ENCODE measurements around the gene GSK3A. TPM values are rescaled to one million over a fixed set of nuclear protein-coding genes. Genes with fewer than 3 reads are reported as not detected.

The GSK3A gene
- total and polyA plus RNA-seq, 9 of the 15 experiments (the other 6 are each of a cell fraction or from before 2014, with no cell fraction given) = 0.62 to 90.7 (median 33.3) TPM

DNA sequence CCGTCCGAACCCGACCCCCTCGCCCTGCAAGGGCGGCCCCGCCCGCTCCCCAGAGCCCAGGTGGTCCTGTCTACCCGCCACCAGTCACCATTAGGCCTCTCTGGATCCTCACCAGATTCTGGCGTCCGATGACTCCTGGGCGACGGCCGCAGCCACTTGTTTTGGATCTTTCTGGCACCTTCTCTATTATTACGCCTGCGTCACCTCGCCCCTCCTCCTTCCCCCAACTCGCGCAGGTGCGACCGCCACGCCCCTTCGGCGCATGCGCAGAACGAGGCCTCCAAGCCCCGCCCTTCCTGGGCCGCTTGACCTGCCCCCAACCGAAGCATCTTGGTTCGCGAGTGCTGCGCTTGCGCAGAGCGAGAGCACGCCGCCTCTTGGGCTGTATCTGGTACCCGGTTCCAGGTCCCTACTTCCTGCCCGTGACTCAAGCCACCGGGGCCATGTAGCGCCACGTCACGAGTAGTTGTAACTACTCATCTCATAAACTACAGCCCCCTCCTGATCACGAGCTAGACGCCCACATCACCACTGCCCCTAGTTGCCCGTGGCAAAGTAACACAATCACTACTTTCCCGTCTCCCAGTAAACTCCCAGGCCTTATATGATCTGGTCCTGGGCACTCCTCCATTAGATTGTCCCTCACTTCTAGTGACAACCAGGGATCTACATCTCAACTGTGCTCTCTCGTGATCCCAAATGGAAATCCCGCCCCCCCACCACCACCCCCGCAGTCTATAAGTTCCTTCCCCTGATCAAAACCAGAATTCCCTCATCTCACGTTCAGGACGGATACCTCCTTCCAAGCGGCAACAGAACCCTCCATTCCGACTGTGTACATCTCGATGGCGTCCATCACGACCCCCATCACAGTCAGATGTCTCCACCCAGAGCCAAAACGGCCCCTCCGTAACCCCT, 24.6 kb downstream of the GSK3A start, which contains the start of gene DEDD2 (continued):
- TF ChIP-seq, protein P1, sequence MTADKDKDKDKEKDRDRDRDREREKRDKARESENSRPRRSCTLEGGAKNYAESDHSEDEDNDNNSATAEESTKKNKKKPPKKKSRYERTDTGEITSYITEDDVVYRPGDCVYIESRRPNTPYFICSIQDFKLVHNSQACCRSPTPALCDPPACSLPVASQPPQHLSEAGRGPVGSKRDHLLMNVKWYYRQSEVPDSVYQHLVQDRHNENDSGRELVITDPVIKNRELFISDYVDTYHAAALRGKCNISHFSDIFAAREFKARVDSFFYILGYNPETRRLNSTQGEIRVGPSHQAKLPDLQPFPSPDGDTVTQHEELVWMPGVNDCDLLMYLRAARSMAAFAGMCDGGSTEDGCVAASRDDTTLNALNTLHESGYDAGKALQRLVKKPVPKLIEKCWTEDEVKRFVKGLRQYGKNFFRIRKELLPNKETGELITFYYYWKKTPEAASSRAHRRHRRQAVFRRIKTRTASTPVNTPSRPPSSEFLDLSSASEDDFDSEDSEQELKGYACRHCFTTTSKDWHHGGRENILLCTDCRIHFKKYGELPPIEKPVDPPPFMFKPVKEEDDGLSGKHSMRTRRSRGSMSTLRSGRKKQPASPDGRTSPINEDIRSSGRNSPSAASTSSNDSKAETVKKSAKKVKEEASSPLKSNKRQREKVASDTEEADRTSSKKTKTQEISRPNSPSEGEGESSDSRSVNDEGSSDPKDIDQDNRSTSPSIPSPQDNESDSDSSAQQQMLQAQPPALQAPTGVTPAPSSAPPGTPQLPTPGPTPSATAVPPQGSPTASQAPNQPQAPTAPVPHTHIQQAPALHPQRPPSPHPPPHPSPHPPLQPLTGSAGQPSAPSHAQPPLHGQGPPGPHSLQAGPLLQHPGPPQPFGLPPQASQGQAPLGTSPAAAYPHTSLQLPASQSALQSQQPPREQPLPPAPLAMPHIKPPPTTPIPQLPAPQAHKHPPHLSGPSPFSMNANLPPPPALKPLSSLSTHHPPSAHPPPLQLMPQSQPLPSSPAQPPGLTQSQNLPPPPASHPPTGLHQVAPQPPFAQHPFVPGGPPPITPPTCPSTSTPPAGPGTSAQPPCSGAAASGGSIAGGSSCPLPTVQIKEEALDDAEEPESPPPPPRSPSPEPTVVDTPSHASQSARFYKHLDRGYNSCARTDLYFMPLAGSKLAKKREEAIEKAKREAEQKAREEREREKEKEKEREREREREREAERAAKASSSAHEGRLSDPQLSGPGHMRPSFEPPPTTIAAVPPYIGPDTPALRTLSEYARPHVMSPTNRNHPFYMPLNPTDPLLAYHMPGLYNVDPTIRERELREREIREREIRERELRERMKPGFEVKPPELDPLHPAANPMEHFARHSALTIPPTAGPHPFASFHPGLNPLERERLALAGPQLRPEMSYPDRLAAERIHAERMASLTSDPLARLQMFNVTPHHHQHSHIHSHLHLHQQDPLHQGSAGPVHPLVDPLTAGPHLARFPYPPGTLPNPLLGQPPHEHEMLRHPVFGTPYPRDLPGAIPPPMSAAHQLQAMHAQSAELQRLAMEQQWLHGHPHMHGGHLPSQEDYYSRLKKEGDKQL (CRISPR knock-in tag; IDR thresholded peaks at IDR 0.05; ENCODE audit: borderline replicate concordance) = no peak
- peak; percentile 52 for TF ChIP-seq PHF20 (IDR thresholded peaks at IDR 0.05; ENCODE audit: partially characterized antibody)
- TF ChIP-seq GTF3C2 (IDR thresholded peaks at IDR 0.05; ENCODE audit: borderline replicate concordance, extremely low read depth, insufficient read length) = no peak
- TF ChIP-seq OTX1 (CRISPR knock-in tag; IDR thresholded peaks at IDR 0.05) = no peak
- TF ChIP-seq MLX (CRISPR knock-in tag; conservative IDR thresholded peaks at IDR 0.05) = no peak
- TF ChIP-seq, protein P2, sequence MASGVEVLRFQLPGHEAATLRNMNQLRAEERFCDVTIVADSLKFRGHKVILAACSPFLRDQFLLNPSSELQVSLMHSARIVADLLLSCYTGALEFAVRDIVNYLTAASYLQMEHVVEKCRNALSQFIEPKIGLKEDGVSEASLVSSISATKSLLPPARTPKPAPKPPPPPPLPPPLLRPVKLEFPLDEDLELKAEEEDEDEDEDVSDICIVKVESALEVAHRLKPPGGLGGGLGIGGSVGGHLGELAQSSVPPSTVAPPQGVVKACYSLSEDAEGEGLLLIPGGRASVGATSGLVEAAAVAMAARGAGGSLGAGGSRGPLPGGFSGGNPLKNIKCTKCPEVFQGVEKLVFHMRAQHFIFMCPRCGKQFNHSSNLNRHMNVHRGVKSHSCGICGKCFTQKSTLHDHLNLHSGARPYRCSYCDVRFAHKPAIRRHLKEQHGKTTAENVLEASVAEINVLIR (CRISPR knock-in tag; IDR thresholded peaks at IDR 0.05) = 0 out of 2 replicates have a peak, but pooled peaks have one; percentile 5
- no peak for TF ChIP-seq THRAP3 (IDR thresholded peaks at IDR 0.05; ENCODE audit: borderline replicate concordance)
- TF ChIP-seq STAT5B (CRISPR knock-in tag; IDR thresholded peaks at IDR 0.05) = no peak
- TF ChIP-seq POLR2G (IDR thresholded peaks at IDR 0.05; ENCODE audit: low read depth, low read length) = peak; percentile 84
- no peak for TF ChIP-seq ZNF75A (CRISPR knock-in tag; IDR thresholded peaks at IDR 0.05)
- TF ChIP-seq FOXJ2 (tag; IDR thresholded peaks at IDR 0.05) = no peak
- peak; percentile 54 for TF ChIP-seq ELF2 (CRISPR knock-in tag; IDR thresholded peaks at IDR 0.05)
- TF ChIP-seq, protein P3, sequence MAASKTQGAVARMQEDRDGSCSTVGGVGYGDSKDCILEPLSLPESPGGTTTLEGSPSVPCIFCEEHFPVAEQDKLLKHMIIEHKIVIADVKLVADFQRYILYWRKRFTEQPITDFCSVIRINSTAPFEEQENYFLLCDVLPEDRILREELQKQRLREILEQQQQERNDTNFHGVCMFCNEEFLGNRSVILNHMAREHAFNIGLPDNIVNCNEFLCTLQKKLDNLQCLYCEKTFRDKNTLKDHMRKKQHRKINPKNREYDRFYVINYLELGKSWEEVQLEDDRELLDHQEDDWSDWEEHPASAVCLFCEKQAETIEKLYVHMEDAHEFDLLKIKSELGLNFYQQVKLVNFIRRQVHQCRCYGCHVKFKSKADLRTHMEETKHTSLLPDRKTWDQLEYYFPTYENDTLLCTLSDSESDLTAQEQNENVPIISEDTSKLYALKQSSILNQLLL (CRISPR knock-in tag; IDR thresholded peaks at IDR 0.05; ENCODE audit: borderline replicate concordance) = no peak
